ENCODE data around the gene DPP8. TPM values are rescaled to one million over a fixed set of nuclear protein-coding genes. Genes with fewer than 3 reads are reported as not detected.

DPP8 gene
- polyA plus RNA-seq, 2 of the 4 experiments (the other 2 are of a cell fraction), result 24.4 to 41.8 TPM

- 96% methylated on average over 6 of the region's 6 CpGs for WGBS (ENCODE audit: missing lambda C conversion rate)
- ChIA-PET POLR2A (no interaction called here), CTCF (interaction anchor here (0.7 to 1.3 kb wide), 4 partner anchors 13 to 77 kb away, joined by 3 to 4 read pairs (median 3); no protein-coding TSS in a partner anchor)
- H3K4me3 ChIP-seq, result no peak overlapping the region
- ATAC-seq, result no peak; a peak in 1 of 6 replicates
- TF ChIP-seq SREBF2 (IDR thresholded peaks at IDR 0.05) (no peak), BCL3 (IDR thresholded peaks at IDR 0.05) (no peak), HOXA7 (CRISPR knock-in tag; IDR thresholded peaks at IDR 0.05) (no peak)
- H3K27ac ChIP-seq, result no peak overlapping the region
- no peaks in the 10 kb centered on the region for H3K9me3 ChIP-seq
- H3K4me1 ChIP-seq, result no peaks in the 10 kb centered on the region
- no peak overlapping the region for H3K4me2 ChIP-seq
- no peak for FAIRE-seq
- no peak for DNase-seq (ENCODE audit: low read depth in 1 of 2, low spot score in 1 of 2)
These were observed 44.4 kb upstream of the DPP8 start for GRCh38 chr15:65561934-65562333.

DNA sequence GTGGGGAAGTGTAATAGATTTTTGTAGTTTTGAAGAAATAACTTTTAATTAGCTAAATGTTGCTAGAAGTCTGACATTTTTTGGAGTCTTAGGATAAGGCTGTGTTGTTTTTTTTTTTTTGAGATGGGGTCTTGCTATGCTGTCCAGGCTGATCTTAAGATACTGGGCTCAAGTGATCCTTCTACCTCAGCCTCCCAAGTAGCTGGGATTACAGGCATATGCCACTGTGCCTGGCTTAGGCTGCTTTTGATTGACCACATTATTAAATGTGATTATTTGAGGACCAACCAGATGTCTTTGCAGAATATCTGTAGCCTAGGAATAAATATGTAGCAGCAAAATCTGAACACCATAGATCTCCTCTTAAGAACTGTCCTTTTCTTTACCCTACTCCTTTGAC, 42.5 kb upstream of the DPP8 start:
- DNase-seq (ENCODE audit: low read depth in 1 of 2, low spot score in 1 of 2) (no peak), FAIRE-seq (no peak), ATAC-seq (no peak)
- POLR2A ChIA-PET, result no interaction called here
- CTCF ChIA-PET, result interaction anchor here (0.9 to 1.5 kb wide), 4 partner anchors 11 to 159 kb away, joined by 3 to 5 read pairs (median 4); no protein-coding TSS in a partner anchor
- H3K27ac ChIP-seq, result no peak overlapping the region
- no peaks in the 10 kb centered on the region for H3K4me1 ChIP-seq
- H3K4me2 ChIP-seq, result no peak overlapping the region
- H3K9me3 ChIP-seq, result no peaks in the 10 kb centered on the region
- TF ChIP-seq GATA3 (IDR thresholded peaks at IDR 0.05; ENCODE audit: borderline replicate concordance), result no peak
- TF ChIP-seq, protein P1, sequence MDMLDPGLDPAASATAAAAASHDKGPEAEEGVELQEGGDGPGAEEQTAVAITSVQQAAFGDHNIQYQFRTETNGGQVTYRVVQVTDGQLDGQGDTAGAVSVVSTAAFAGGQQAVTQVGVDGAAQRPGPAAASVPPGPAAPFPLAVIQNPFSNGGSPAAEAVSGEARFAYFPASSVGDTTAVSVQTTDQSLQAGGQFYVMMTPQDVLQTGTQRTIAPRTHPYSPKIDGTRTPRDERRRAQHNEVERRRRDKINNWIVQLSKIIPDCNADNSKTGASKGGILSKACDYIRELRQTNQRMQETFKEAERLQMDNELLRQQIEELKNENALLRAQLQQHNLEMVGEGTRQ (IDR thresholded peaks at IDR 0.05), result no peak
- H3K4me3 ChIP-seq, result no peak overlapping the region

GRCh38 chr15:65558997-65559760, 41.7 kb upstream of the DPP8 start:
- CTCF ChIA-PET, result interaction anchor here (0.9 to 1.5 kb wide), 9 partner anchors 9 to 158 kb away, joined by 3 to 5 read pairs (median 3); no protein-coding TSS in a partner anchor
- ATAC-seq (no peak), FAIRE-seq (no peak), DNase-seq (ENCODE audit: low read depth in 1 of 2, low spot score in 1 of 2) (no peak)
- no peaks in the 10 kb centered on the region for H3K9me3 ChIP-seq
- TF ChIP-seq MAFK (IDR thresholded peaks at IDR 0.05; ENCODE audit: partially characterized antibody) (no peak), HOXB5 (CRISPR knock-in tag; IDR thresholded peaks at IDR 0.05) (no peak), EP300 (IDR thresholded peaks at IDR 0.05) (no peak), NFE2L2 (conservative IDR thresholded peaks at IDR 0.05; ENCODE audit: low read length) (no peak), HEYL (CRISPR knock-in tag; IDR thresholded peaks at IDR 0.05) (no peak), NPAS2 (CRISPR knock-in tag; IDR thresholded peaks at IDR 0.05; ENCODE audit: borderline replicate concordance) (no peak)
- WGBS (ENCODE audit: missing lambda C conversion rate), result 94% methylated on average over 6 of the region's 6 CpGs
- H3K4me1 ChIP-seq, result no peaks in the 10 kb centered on the region
- no peak overlapping the region for H3K4me3 ChIP-seq
- H3K27ac ChIP-seq, result no peak overlapping the region
- no peak overlapping the region for H3K4me2 ChIP-seq
- POLR2A ChIA-PET, result interaction anchor here (0.6 kb wide), 1 partner anchor 177 kb away, joined by 3 read pairs; no protein-coding TSS in a partner anchor

GRCh38 chr15:65558336-65558735, 40.8 kb upstream of the DPP8 start:
- 96% methylated on average over 5 of the region's 5 CpGs for WGBS (ENCODE audit: missing lambda C conversion rate)
- no peak for ATAC-seq
- no peak overlapping the region for H3K4me2 ChIP-seq
- no peaks in the 10 kb centered on the region for H3K9me3 ChIP-seq
- ChIA-PET POLR2A (no interaction called here), CTCF (interaction anchor here (0.6 to 1.4 kb wide), 7 partner anchors 8 to 80 kb away, joined by 3 to 5 read pairs (median 3); no protein-coding TSS in a partner anchor)
- H3K4me1 ChIP-seq, result no peaks in the 10 kb centered on the region
- FAIRE-seq, result no peak
- no peak overlapping the region for H3K4me3 ChIP-seq
- H3K27ac ChIP-seq, result no peak overlapping the region
- no peak for TF ChIP-seq CHD4 (IDR thresholded peaks at IDR 0.05; ENCODE audit: borderline replicate concordance)
- TF ChIP-seq HDAC2 (IDR thresholded peaks at IDR 0.05), result no peak
- no peak for TF ChIP-seq RARB (CRISPR knock-in tag; IDR thresholded peaks at IDR 0.05)
- TF ChIP-seq, protein P1 (IDR thresholded peaks at IDR 0.05), result no peak
- TF ChIP-seq RNF2 (IDR thresholded peaks at IDR 0.05; ENCODE audit: borderline replicate concordance, low read depth), result no peak
- no peak for TF ChIP-seq NFE2L2 (conservative IDR thresholded peaks at IDR 0.05; ENCODE audit: low read length)
- DNase-seq (ENCODE audit: low read depth in 1 of 2, low spot score in 1 of 2), result no peak

Measured in A549 (cell line).